GM12878 (cell line): ENCODE measurements around the gene RNASE13. TPM values are rescaled to one million over a fixed set of nuclear protein-coding genes. Genes with fewer than 3 reads are reported as not detected.

Source experiments
- ATAC-seq: fragments of 200-7000 bp; cut with Tn5 transposase; 3 replicates; pipeline ENCODE4 v1.9.1; 2020; ENCODE audit warnings: mild to moderate bottlenecking, moderate library complexity
- BruUV-seq: library from RNA; stranded (reverse); fragments of 400-500 nt; replicated peaks from 2 replicates; lab custom pipeline; 2021; lab: Mats Ljungman, UMichigan
- CTCF ChIA-PET: fragments of 300-600 bp; sonication (Branson Sonifier 250); formaldehyde crosslinking; extraction: SDS; loops from one replicate; lab custom pipeline; 2021; ENCODE audit warnings: inconsistent platforms; lab: Yijun Ruan, JAX
- POLR2A ChIA-PET: fragments of 350-600 bp; formaldehyde crosslinking; extraction: SDS; loops from one replicate; lab custom pipeline; 2021; ENCODE audit warnings: inconsistent platforms; lab: Charles Lee
- RAD21 ChIA-PET: fragments of 300-600 bp; sonication (Branson Sonifier 250); formaldehyde crosslinking; loops from one replicate; lab custom pipeline; 2023; ENCODE audit warnings: antibody characterized with exemption; ENCODE audit not compliant: unreplicated experiment; lab: Charles Lee
- SMC1A ChIA-PET: fragments of 300-600 bp; sonication (Branson Sonifier 250); formaldehyde crosslinking; loops from one replicate; lab custom pipeline; 2023; ENCODE audit not compliant: unreplicated experiment, uncharacterized antibody; lab: Charles Lee
- DNase-seq: peaks from one replicate; pipeline ENCODE4 v3.0.0-alpha.2; 2011; ENCODE audit warnings: low read depth, low spot score
- FAIRE-seq: peaks from 3 replicates; lab custom pipeline; 2011; peaks lifted over from hg19 to GRCh38; lab: Jason Lieb, UNC
- H2AFZ ChIP-seq: 2 replicates; pipeline ENCODE4 v1.6.0; 2011; ENCODE audit warnings: low read depth, low read length, control low read depth; ENCODE audit not compliant: control insufficient read depth
- H3K27ac ChIP-seq: 2 replicates; pipeline ENCODE4 v1.5.1; 2011; ENCODE audit warnings: control low read depth; ENCODE audit not compliant: control insufficient read depth, insufficient read depth
- H3K27me3 ChIP-seq, 2 experiments: replicated peaks in 1 of 2; 2 replicates each; pipeline versions ENCODE4 v1.6.0 to v1.6.1; 2011; ENCODE audit warnings: low read length in 1 of 2; ENCODE audit not compliant: control insufficient read depth in 2 of 2, insufficient read depth in 2 of 2
- H3K36me3 ChIP-seq, 2 experiments: 2 replicates each; pipeline ENCODE4 v1.5.1; 2011; ENCODE audit warnings: low read length in 1 of 2; ENCODE audit not compliant: control insufficient read depth in 2 of 2, insufficient read depth in 2 of 2
- H3K4me1 ChIP-seq: 2 replicates; pipeline ENCODE4 v1.6.1; 2011; ENCODE audit warnings: mild to moderate bottlenecking, low read length, moderate library complexity, mixed read lengths; ENCODE audit not compliant: control insufficient read depth, insufficient read depth
- H3K4me2 ChIP-seq: 2 replicates; pipeline ENCODE4 v1.6.0; 2011; ENCODE audit warnings: control low read depth; ENCODE audit not compliant: control insufficient read depth, insufficient read depth
- H3K4me3 ChIP-seq: fragments of 200-600 bp; sonication (generic); 2 replicates; pipeline ENCODE4 v1.5.1; 2016
- H3K79me2 ChIP-seq: 2 replicates; pipeline ENCODE4 v1.6.0; 2011; ENCODE audit warnings: low read length; ENCODE audit not compliant: control insufficient read depth, insufficient read depth
- H3K9ac ChIP-seq: 2 replicates; pipeline ENCODE4 v1.8.0; 2011; ENCODE audit warnings: low read length, control low read depth, mixed read lengths; ENCODE audit not compliant: control insufficient read depth, insufficient read depth
- H3K9me3 ChIP-seq: replicated peaks from 3 replicates; pipeline ENCODE4 v1.5.1; 2011; ENCODE audit warnings: mild to moderate bottlenecking, low read length; ENCODE audit not compliant: control insufficient read depth, insufficient read depth
- H4K20me1 ChIP-seq: 2 replicates; pipeline ENCODE4 v1.6.0; 2011; ENCODE audit not compliant: control insufficient read depth, insufficient read depth
- BHLHE40 ChIP-seq, 2 experiments: fragments of 450-650 bp in 1 of 2; IDR thresholded peaks; 2 replicates each; pipeline ENCODE4 v1.6.1; 2011 to 2017; ENCODE audit warnings: low read depth in 2 of 2, borderline replicate concordance in 1 of 2, improper control_type of control experiment in 1 of 2, low read length in 1 of 2, mild to moderate bottlenecking in 1 of 2
- CEBPB ChIP-seq, 2 experiments: fragments of 150-350 bp in 1 of 2; IDR thresholded peaks; 2 replicates each; pipeline ENCODE4 v1.6.1; 2012 to 2014; ENCODE audit warnings: low read depth in 2 of 2, low read length in 2 of 2, borderline replicate concordance in 1 of 2, inconsistent platforms in 1 of 2
- DPF2 ChIP-seq: fragments of 450-650 bp; IDR thresholded peaks from 2 replicates; pipeline ENCODE4 v1.6.1; 2017; ENCODE audit warnings: mild to moderate bottlenecking
- HDAC6 ChIP-seq: fragments of 200-600 bp; sonication (generic); IDR thresholded peaks from one replicate; pipeline ENCODE4 v1.8.0; 2017; ENCODE audit warnings: antibody characterized with exemption; ENCODE audit not compliant: unreplicated experiment
- MEF2B ChIP-seq: fragments of 450-650 bp; IDR thresholded peaks from 2 replicates; pipeline ENCODE4 v1.6.1; 2018; ENCODE audit warnings: mild to moderate bottlenecking, moderate library complexity; ENCODE audit not compliant: partially characterized antibody, poor library complexity, severe bottlenecking
- MTA3 ChIP-seq: IDR thresholded peaks from 2 replicates; pipeline ENCODE4 v1.6.1; 2012; ENCODE audit warnings: low read length, inconsistent platforms, borderline replicate concordance
- NFYB ChIP-seq: IDR thresholded peaks from 2 replicates; pipeline ENCODE4 v1.6.1; 2011; ENCODE audit warnings: low read depth, mild to moderate bottlenecking, low read length, improper control_type of control experiment, moderate library complexity; ENCODE audit not compliant: insufficient read depth
- NR2F1 ChIP-seq: fragments of 450-650 bp; conservative IDR thresholded peaks from 2 replicates; pipeline ENCODE4 v1.6.1; 2017; ENCODE audit warnings: mild to moderate bottlenecking
- SP1 ChIP-seq: IDR thresholded peaks from one replicate; pipeline ENCODE4 v1.6.1; 2011; ENCODE audit warnings: low read depth, low read length
- WGBS: methylation state at CpG from one replicate; pipeline ENCODE4 v1.1.6; 2016; ENCODE audit warnings: low lambda C conversion rate; ENCODE audit not compliant: insufficient replicate concordance, insufficient coverage; ENCODE audit errors: missing lambda C conversion rate; 5-methylcytosine and 5-hydroxymethylcytosine counted together
- in situ Hi-C: fragments of 300-500 bp; cut with MboI; formaldehyde crosslinking; loops from 9 replicates; pipeline ENCODE4 v1.14.3; 2018; ENCODE audit warnings: mixed read lengths
- intact Hi-C: fragments of 100-400 bp; cut with micrococcal nuclease; formaldehyde crosslinking; loops from one replicate; pipeline ENCODE4 v1.14.2; 2022; ENCODE audit not compliant: unreplicated experiment
- polyA plus RNA-seq, 11 experiments: library from polyadenylated mRNA; depleted of rRNA in 4 of 11; unstranded in 6 of 11; stranded (reverse) in 5 of 11; fragments of >200 nt; fragmentation: Nextera tagmentation in 4 of 11; fragmentation: Illumina TruSeq in 1 of 11; extraction: Ambion mirVana in 4 of 11; extraction: Trizol in 1 of 11; gene quantifications; 1 replicate in 1 of 11; 2 replicates in 10 of 11; pipeline versions ENCODE4 v1.2.1 to v1.2.3, GENCODE V29; 2011 to 2016; ENCODE audit warnings: inconsistent platforms in 2 of 11, missing spikeins in 2 of 11, low read depth in 1 of 11
- total RNA-seq, 4 experiments: library from RNA; depleted of rRNA in 3 of 4; stranded (reverse); fragments of >200 nt in 3 of 4; fragmentation: Illumina TruSeq in 1 of 4; extraction: Trizol in 1 of 4; gene quantifications; 2 replicates each; pipeline versions ENCODE4 v1.2.1 to v1.2.3, GENCODE V29; 2013 to 2021
- TF ChIP-seq, protein P1 (sequence below): IDR thresholded peaks from 2 replicates; pipeline ENCODE4 v1.6.1; 2012; ENCODE audit warnings: mild to moderate bottlenecking, low read depth, low read length
- TF ChIP-seq, protein P2 (sequence below): fragments of 450-650 bp; IDR thresholded peaks from 2 replicates; pipeline ENCODE4 v1.6.1; 2014; ENCODE audit warnings: mild to moderate bottlenecking

The RNASE13 gene
- total and polyA plus RNA-seq, 10 of the 15 experiments (the other 5 are each of a cell fraction or from before 2014, with no cell fraction given): not detected

DNA sequence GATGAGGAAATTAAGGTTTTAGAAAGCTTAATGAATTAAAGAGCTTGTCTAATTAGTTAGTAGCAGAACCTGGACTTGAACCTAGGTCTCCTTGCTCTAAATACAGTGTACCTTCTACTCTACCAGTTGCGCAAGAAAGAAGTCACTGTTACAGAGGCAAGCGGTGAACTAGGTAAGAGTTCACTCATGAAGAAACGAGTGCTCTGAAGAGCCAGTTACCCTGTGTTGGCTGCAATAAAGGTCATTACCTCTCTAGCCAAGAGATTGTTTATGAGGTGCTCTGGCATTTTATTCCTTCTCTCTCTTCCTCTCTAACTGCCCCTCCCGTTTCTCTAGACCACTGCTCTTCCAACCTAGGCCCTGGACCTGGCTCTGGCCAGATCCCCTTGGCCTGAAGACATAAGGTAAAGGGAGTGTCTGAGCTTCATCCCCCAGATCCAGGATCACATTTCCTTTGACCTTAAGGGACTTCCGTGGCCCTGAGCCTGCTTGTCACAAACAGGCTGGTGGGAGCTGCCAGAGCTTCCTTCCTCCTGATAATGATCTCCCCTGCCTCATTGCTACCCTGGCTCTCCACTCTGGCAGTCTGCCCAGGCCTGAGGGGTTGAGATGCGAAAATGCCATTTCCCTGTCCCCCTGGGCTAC is 9.5 kb upstream of the RNASE13 start:
- no peak for ATAC-seq
- no peak overlapping the region for H3K4me3 ChIP-seq
- no peaks in the 10 kb centered on the region; the same call in 1 of the 2 replicates for H4K20me1 ChIP-seq
- FAIRE-seq: no peak
- ChIA-PET CTCF (interaction anchor here (0.7 to 2.3 kb wide), 2 partner anchors 29 to 286 kb away, joined by 3 to 11 read pairs; no protein-coding TSS in a partner anchor), SMC1A (interaction anchor here (2.1 kb wide), 1 partner anchor 30 kb away, joined by 7 read pairs; no protein-coding TSS in a partner anchor), RAD21 (no interaction called here), POLR2A (no interaction called here)
- no peak for DNase-seq
- no peaks in the 10 kb centered on the region for H3K4me1 ChIP-seq
- no peaks in the 10 kb centered on the region for H3K36me3 ChIP-seq
- no TSS peak for BruUV-seq
- no peak overlapping the region for H3K9ac ChIP-seq
- intact Hi-C loops (no loop called here), in situ Hi-C loops (no loop called here)
- no peaks in the 10 kb centered on the region for H3K79me2 ChIP-seq
- no peak overlapping the region for H3K27ac ChIP-seq
- no peak overlapping the region for H2AFZ ChIP-seq
- no peaks in the 10 kb centered on the region for H3K9me3 ChIP-seq
- 32% methylated on average over 6 of the region's 6 CpGs for WGBS
- H3K4me2 ChIP-seq: no peak overlapping the region
- no peak for TF ChIP-seq MTA3
- no peak for TF ChIP-seq MEF2B
- TF ChIP-seq CEBPB (IDR thresholded peaks at IDR 0.05; ENCODE audit: borderline replicate concordance in 1 of 2, low read depth in 2 of 2, low read length in 2 of 2): no peak
- TF ChIP-seq BHLHE40 (IDR thresholded peaks at IDR 0.05; ENCODE audit: borderline replicate concordance in 1 of 2, low read depth in 2 of 2, low read length in 1 of 2): no peak
- TF ChIP-seq HDAC6: no peak
- TF ChIP-seq SP1: no peak
- no peak for TF ChIP-seq DPF2
- TF ChIP-seq, protein P1, sequence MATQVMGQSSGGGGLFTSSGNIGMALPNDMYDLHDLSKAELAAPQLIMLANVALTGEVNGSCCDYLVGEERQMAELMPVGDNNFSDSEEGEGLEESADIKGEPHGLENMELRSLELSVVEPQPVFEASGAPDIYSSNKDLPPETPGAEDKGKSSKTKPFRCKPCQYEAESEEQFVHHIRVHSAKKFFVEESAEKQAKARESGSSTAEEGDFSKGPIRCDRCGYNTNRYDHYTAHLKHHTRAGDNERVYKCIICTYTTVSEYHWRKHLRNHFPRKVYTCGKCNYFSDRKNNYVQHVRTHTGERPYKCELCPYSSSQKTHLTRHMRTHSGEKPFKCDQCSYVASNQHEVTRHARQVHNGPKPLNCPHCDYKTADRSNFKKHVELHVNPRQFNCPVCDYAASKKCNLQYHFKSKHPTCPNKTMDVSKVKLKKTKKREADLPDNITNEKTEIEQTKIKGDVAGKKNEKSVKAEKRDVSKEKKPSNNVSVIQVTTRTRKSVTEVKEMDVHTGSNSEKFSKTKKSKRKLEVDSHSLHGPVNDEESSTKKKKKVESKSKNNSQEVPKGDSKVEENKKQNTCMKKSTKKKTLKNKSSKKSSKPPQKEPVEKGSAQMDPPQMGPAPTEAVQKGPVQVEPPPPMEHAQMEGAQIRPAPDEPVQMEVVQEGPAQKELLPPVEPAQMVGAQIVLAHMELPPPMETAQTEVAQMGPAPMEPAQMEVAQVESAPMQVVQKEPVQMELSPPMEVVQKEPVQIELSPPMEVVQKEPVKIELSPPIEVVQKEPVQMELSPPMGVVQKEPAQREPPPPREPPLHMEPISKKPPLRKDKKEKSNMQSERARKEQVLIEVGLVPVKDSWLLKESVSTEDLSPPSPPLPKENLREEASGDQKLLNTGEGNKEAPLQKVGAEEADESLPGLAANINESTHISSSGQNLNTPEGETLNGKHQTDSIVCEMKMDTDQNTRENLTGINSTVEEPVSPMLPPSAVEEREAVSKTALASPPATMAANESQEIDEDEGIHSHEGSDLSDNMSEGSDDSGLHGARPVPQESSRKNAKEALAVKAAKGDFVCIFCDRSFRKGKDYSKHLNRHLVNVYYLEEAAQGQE: no peak
- no peak for TF ChIP-seq NFYB
- TF ChIP-seq, protein P2, sequence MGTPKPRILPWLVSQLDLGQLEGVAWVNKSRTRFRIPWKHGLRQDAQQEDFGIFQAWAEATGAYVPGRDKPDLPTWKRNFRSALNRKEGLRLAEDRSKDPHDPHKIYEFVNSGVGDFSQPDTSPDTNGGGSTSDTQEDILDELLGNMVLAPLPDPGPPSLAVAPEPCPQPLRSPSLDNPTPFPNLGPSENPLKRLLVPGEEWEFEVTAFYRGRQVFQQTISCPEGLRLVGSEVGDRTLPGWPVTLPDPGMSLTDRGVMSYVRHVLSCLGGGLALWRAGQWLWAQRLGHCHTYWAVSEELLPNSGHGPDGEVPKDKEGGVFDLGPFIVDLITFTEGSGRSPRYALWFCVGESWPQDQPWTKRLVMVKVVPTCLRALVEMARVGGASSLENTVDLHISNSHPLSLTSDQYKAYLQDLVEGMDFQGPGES: no peak
- TF ChIP-seq NR2F1: no peak
- TF ChIP-seq, all 136 proteins: peak for 0
- peaks cover 0 to 11% of the 10 kb centered on the region in 2 experiments; a peak in 2 of 4 replicates for H3K27me3 ChIP-seq
